ENCODE data around the gene PARD3B. TPM values are rescaled to one million over a fixed set of nuclear protein-coding genes. Genes with fewer than 3 reads are reported as not detected.

The PARD3B gene
- total RNA-seq, 1 experiment from 2014 or later, result 6.4 TPM

- H4K5ac ChIP-seq (ENCODE audit: insufficient read length, low read depth, low read length), result no peak overlapping the region
- H3K23ac ChIP-seq (ENCODE audit: insufficient read length, low read depth, low read length), result no peak overlapping the region
- H3K4me3 Mint-ChIP-seq, result no peak overlapping the region
- H3K14ac ChIP-seq (ENCODE audit: insufficient read depth, low read length), result no peak overlapping the region
- no peak overlapping the region for H3K27ac ChIP-seq (ENCODE audit: insufficient read length, low read depth, low read length)
- H2BK20ac ChIP-seq (ENCODE audit: low read depth, low read length, poor library complexity, severe bottlenecking), result no peak overlapping the region
- H3K9ac ChIP-seq (ENCODE audit: extremely low read depth, insufficient read length, low read length), result no peak overlapping the region
- no peaks in the 10 kb centered on the region for H3K4me1 Mint-ChIP-seq
- no peak overlapping the region for H3K56ac ChIP-seq (ENCODE audit: insufficient read length, low read depth, low read length)
- no peaks in the 10 kb centered on the region for H3K27me3 Mint-ChIP-seq (ENCODE audit: low read depth)
- H2BK120ac ChIP-seq (ENCODE audit: low read depth, low read length, poor library complexity, severe bottlenecking), result no peak overlapping the region
- H3K18ac ChIP-seq (ENCODE audit: insufficient read length, low read depth, low read length), result no peak overlapping the region
- H3K4me1 ChIP-seq (ENCODE audit: insufficient read depth, low read length), result no peaks in the 10 kb centered on the region
- no peak overlapping the region for H2BK12ac ChIP-seq (ENCODE audit: insufficient read length, low read depth, low read length)
- H3K4me2 ChIP-seq (ENCODE audit: insufficient read depth, insufficient read length, low read length), result no peak overlapping the region
- DNase-seq, result no peak
- H4K20me1 ChIP-seq (ENCODE audit: control insufficient read depth, insufficient read depth, insufficient read length), result no peaks in the 10 kb centered on the region
- no peaks in the 10 kb centered on the region for H3K9me3 Mint-ChIP-seq
- H3K23me2 ChIP-seq (ENCODE audit: insufficient read length, low read depth, low read length, poor library complexity, severe bottlenecking), result no peaks in the 10 kb centered on the region
- H3K79me1 ChIP-seq (ENCODE audit: insufficient read depth, low read depth, low read length, poor library complexity, severe bottlenecking), result no peaks in the 10 kb centered on the region
- no peaks in the 10 kb centered on the region for H3K27me3 ChIP-seq (ENCODE audit: insufficient read depth, low read length)
- no peak overlapping the region for H4K91ac ChIP-seq (ENCODE audit: insufficient read length, low read depth, low read length)
- H2BK15ac ChIP-seq (ENCODE audit: low read depth, low read length), result no peak overlapping the region
- H3K4ac ChIP-seq (ENCODE audit: low read depth, low read length), result no peak overlapping the region
- no peak for TF ChIP-seq CTCF (conservative IDR thresholded peaks at IDR 0.05)
- H4K8ac ChIP-seq (replicated peaks; ENCODE audit: insufficient read length, low read depth, low read length), result no peak overlapping the region
- no peak overlapping the region for H2AFZ ChIP-seq (ENCODE audit: low read length)
- H3K36me3 Mint-ChIP-seq (ENCODE audit: insufficient read depth in 1 of 3, low read depth in 3 of 3), result no peaks in the 10 kb centered on the region
- no peaks in the 10 kb centered on the region for H3K79me2 ChIP-seq (ENCODE audit: insufficient read depth, low read length)
- H2AK5ac ChIP-seq (ENCODE audit: insufficient read length, low read length), result no peak overlapping the region
- H2BK5ac ChIP-seq (ENCODE audit: insufficient read length, low read length), result no peak overlapping the region
- H3T11ph ChIP-seq (ENCODE audit: low read length), result no peak overlapping the region
- no peak overlapping the region; a peak in 1 of 7 replicates for H3K27ac Mint-ChIP-seq
- H3K9me3 ChIP-seq (ENCODE audit: control insufficient read depth, low read depth, low read length), result no peaks in the 10 kb centered on the region
- no CpG with 5 or more reads among the region's 4 CpGs for WGBS (ENCODE audit: extremely low coverage, insufficient read length, low lambda C conversion rate)
Observed at GRCh38 chr2:204705243-204705932, 160.1 kb downstream of the PARD3B start.

Measured in H9 (cell line).